NCI-H1105 (cell line): ENCODE results near the gene FPR2.
"Not testable (repeated sequence)": the region's sequence is repeated elsewhere in the genome, so short reads cannot be mapped to it uniquely, and the experiment has no call there.

Experiments used
- DNase-seq: peaks from one replicate; lab custom pipeline; 2025; lab: John Stamatoyannopoulos, UW

The FPR2 gene

GRCh38 chr19:51805396-51805795 lies 44.4 kb downstream of the FPR2 start:
- not testable (repeated sequence) for DNase-seq

- DNase-seq: not testable (repeated sequence)
These were observed 45.6 kb downstream of the FPR2 start for GRCh38 chr19:51806571-51806970.

DNA sequence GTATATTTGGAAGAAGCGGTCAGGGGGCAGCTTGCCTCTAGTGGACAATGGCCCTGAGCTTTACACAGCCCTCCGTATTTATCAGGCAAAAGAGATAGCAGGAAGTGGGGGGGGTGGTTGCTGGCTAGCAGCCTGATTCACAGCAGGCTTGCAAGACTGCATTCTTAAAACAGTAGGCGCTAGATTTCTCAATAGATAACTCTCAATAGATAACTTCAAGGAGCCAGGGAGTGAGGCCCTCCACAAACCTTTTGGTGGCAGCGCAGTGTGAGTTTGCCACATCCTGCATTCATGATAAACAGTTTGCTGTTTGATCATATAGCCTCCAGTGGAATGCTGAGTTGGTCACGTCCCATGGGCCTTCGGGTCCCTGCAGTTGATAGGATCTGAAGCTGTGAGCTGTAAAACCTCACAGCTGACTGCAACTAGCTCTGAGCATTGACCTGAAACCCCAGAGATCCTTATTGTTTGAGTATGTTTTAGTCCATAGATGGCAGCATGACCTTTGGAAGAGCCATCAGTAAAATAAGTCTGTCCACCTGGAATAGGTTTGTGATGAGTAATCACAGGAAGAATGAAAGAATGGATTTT lies 46.2 kb downstream of the FPR2 start:
- DNase-seq: no peak

DNA sequence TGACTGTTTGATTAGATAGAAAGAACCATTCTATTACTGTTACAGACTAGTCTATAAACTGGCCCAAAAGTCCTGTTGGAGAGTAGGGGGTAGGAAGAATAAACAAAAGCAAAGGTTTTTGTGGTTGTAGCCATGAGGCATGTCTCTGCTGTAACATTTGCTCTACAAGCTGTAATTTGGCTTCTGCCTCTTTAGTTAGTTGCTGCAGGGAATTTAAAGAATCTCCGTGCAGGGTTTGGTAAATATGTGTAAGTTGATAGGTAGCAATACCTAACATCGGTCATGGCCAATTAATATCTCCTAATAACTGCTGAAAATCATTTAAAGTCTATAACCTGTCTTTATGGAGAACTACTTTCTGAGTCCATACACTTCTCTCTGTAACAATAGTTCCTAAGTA lies 46.9 kb downstream of the FPR2 start:
- no peak for DNase-seq

DNA sequence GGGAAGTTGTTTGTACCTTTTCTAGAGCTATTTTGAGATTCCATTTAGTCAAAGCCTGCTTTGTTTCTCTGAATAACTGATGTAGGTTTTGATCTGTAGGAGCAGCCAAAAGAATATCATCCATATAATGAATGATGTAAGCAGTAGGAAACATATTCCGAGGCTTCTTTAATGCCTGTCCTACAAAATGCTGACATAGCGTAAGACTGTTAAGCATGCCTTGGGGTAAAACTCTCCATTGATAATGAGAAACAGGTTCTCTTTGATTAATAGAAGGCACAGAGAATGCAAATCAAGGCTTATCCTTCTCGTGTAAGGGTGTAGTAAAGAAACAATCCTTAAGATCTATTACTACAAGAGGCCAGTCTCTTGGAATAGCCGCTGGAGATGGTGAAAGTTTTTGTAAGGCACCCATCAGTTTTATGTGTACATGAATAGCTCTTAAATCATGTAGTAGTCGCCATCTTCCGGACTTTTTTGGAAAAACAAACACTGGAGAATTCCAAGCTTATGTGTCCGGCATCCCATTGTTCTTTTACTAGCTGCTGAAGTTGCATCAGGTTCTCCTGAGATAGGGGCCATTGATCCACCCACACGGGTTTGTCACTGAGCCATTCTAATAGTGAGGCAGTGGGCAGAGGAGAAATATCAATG lies 47.5 kb downstream of the FPR2 start:
- no peak for DNase-seq

GRCh38 chr19:51809787-51810186 lies 48.8 kb downstream of the FPR2 start:
- DNase-seq: no peak

GRCh38 chr19:51810223-51810622 lies 49.2 kb downstream of the FPR2 start:
- no peak for DNase-seq

GRCh38 chr19:51811344-51811743 lies 50.4 kb downstream of the FPR2 start:
- DNase-seq: no peak

DNA sequence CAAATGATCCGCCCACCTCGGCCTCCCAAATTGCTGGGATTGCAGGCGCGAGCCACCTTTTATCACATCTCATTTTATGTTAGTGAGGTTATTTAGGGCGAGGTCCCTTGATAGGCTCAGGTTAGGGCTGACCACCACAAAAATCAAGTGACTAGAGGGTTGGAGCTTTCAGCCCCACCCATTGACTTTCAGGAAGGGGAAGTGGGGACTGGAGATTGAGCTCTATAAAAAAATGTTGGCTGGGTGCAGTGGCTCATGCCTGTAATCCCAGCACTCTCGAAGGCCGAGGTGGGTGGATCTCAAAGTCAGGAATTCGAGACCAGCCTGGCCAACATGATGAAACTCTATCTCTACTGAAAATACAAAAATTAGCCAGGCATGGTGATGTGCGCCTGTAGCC lies 54.1 kb downstream of the FPR2 start:
- no peak for DNase-seq

DNA sequence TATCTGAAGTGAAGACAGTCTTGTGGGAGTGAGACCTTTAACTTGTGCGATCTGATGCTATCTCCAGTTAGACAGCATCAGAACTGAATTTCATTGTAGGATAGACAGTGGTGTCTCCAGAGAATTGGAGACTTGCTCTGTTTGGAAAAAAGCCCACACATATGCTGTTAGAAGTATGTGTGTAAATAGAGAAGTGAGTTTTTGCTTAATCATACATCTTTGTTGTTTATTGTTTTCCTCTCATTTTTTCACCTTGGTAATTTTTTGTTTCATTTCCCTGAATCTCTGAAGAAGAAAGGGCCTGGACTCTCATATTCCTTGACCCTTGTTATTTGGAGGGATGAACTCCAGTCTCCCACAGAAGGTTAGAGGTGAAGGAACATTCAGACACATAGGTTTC lies 55.7 kb downstream of the FPR2 start:
- no peak for DNase-seq

DNA sequence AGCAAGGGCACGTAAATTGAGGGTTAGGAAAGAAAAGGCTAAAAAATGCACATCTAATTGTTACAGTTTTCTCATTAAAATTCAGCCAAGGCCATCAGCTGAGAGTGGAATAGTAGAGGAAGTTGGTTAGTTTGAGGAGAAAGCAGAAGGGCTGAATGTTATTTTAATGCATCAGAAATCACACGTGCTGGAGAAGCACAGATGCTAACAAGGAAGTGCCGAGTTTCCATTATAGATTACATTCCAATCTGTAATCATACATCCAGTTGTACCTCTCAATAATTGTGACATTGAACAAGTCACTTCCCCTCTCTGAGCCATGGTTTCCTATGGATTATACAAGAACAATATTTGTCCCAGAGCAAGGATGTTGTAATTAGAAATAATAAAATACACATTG lies 59.0 kb downstream of the FPR2 start:
- no peak for DNase-seq
